GM21529 (cell line): ENCODE results near the gene SLC25A18.
"Not testable (repeated sequence)": the region's sequence is repeated elsewhere in the genome, so short reads cannot be mapped to it uniquely, and the experiment has no call there.

Experiments
- ATAC-seq: cut with Tn5 transposase; IDR thresholded peaks from one replicate; pipeline ENCODE4 v1.9.1; 2021; ENCODE audit not compliant: unreplicated experiment

The SLC25A18 gene, protein sequence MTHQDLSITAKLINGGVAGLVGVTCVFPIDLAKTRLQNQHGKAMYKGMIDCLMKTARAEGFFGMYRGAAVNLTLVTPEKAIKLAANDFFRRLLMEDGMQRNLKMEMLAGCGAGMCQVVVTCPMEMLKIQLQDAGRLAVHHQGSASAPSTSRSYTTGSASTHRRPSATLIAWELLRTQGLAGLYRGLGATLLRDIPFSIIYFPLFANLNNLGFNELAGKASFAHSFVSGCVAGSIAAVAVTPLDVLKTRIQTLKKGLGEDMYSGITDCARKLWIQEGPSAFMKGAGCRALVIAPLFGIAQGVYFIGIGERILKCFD

DNA sequence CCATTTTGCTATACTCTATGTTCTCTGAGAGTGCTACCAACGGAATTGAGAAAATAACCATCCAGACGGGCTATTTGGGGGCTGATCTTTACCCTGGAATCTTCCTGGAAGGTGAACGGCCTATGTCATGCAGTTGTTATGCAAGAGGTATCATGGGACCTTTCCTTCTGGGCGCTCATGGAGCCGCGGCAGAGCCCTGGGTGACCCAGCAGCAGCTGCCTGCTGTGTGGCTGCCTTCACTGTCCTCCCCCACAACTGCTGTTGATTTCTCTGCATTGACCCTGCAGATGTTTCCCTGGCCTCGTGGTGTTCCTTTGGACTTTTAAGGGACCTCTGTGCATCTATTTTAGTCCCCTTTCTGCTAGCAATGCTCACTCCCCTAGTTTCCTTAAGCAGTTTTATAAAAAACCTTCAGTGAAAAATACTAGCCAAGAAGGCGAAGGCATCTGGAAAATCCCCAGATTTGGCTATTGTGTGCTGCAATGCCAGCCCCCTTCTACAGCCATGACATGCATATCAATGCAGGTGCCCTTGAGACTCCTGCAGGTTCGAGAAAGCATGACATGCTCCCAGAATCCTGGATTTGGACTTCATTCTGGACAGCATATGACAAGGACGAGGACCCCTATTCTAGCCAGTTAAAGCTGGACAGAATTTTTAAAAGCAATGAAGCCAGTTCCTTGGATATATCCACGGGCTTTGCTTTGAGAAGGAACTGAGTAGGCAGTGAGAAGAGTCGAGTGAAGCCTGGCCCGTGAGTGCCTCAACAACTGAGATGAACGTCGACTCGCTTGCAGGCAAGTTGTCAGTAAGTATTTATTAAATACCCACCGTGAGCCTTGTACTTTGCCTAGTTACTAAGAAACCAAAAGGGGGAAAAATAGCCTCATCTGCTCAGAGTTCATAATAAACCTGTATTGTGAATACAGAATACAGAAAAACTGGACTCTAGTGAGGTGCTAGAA is at the start of gene SLC25A18:
Gene SLC25A18 (plus strand): TSS at position 593 of the 965 bp plus-strand sequence. CDS start 16,447 bp downstream, outside the sequence.
- no peak for ATAC-seq

DNA sequence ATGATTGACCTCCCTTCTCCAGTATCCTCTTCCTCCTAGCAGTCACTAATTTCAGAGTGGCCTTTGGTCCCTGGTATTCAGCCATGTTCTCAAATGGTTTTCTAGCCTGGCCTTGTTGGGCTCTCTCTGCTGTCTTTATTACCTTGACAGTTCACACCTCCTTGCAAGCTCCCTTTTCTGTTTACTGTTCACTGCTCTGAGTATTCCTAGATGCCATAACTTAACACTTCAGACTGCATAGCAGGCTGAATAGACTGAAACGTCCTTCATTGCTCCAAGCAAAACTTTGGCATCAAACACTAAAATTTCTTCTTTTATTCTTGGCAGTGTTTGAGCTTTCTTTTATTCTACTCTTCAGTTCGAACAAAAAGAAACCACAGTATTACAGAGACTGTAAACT is 49.7 kb upstream of the SLC25A18 start:
- no peak for ATAC-seq

DNA sequence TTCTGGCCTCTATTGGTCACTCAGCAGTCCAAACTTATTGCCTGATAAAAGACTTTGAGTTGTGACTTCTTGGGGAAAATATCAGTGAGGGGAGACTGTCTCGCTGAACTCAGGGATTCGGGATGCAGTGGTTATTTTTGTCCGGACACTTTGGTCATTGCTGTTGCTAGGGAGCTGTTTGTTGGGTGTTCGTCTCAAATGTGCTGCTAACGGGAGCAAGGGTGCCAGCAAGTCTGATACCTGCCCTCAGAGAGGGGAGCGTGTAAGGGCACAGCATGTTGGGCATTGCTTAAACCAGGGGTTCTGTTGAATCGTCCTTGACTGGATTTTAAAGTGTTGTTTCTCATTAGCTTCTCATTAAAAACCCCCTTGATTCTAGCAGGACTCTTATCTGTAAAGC is 49.2 kb upstream of the SLC25A18 start:
- no peak for ATAC-seq

DNA sequence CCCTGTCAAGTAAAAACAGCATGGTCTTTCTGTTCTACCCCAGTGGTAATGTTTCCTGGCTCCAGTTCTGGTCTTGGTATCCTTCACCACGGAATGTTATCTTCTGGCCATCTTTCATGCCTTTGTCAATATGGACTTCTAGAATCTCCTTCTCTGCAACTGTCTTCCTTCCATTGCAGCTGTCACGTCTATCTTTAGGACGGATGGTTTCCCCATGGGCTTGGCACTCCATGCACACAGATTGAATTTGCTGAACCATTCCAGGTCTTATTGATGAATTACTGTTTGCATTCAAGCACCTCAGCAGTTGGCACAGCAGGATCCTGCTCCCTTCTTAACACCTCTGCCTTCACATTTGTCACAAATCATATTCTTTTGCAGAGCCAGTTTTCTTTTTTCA is 44.9 kb upstream of the SLC25A18 start:
- no peak for ATAC-seq

DNA sequence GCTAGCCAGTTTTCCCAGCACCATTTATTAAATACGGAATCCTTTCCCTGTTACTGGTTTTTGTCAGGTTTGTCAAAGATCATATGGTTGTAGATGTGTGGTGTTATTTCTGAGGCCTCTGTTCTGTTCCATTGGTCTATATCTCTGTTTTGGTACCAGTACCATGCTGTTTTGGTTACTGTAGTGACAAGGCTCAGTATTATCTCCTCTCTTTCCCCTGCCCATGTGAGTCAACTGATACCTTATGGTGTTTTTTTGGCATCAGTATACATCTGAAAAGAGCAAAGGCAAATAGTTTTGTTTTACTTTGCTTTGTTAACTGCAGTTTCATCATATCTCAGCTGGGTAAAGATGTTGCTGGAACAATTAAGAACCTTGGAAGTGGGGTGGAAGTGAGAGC is 41.3 kb upstream of the SLC25A18 start:
- not testable (repeated sequence) for ATAC-seq

DNA sequence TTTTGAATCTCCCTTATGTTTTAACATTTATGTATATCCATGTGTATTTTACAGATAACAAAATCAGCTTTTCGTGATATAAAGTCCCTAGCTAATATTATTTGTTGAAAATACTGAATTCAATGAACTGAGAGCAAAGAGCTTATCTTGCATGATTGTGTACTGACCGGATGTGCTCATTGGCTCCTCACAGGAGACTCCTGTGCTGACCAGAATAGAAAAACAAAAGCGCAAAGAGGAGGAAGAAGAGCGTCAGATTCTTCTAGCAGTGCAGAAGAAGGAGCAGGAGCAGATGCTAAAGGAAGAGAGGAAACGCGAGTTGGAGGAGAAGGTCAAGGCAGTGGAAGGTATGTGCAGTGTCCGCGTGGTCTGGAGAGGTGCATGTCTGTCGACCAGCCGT is 39.4 kb upstream of the SLC25A18 start:
- no peak for ATAC-seq

DNA sequence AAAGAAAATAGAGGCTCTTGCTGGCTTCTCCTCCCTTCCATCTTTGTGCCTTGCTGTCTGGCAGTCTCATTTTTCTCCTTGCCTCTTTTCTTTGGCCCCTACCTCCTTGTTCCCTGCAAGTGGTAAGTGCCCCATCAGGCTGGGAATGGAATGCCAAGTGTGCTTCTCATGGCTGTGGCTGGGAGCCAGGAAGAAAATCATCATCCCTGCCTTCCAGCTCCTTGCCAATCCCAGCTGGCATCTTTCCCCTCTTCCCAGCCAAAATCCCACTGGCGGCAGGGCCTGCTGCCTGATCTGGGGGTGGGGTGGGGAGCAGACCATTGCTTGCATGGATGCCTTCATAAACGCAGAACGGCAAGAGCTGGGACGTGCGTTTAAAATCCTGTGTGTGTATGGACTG is 27.0 kb upstream of the SLC25A18 start:
- ATAC-seq = no peak

DNA sequence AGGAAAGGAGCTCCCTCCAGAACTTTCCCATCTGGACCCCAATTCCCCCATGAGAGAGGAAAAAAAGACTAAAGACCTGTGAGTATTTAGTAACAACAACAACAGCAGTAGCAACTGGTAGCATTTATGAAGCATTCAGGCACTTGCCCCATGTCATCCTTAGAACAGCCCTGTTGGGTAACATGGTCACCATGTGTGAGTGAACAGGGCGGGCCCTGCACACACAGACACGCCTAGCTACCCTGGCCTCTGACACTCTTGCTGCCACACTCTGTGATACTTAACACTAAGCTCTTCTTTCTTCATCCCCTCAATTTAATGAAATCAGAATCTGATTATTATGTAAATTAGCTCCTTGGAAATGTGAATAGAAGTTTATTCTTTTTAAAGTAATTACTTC is 26.1 kb upstream of the SLC25A18 start:
- ATAC-seq = no peak

DNA sequence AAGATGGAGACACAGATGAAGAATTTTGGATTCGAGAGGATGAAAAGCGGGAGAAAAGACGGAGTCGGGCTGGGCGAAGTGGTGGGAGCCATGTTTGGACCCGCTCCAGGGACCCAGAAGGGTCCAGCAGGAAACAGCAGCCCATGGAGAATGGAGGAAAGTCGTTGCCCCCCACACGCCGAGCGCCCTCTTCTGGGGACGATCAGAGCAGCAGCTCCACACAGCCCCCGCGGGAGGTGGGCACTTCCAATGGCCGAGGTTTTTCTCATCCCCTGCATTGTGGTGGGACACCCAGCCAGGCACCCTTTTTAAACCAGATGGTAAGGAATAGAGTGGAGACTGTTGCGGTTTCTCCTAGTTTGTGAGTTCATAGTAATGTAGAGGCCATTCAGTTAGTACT is 22.8 kb upstream of the SLC25A18 start:
- ATAC-seq = no peak

DNA sequence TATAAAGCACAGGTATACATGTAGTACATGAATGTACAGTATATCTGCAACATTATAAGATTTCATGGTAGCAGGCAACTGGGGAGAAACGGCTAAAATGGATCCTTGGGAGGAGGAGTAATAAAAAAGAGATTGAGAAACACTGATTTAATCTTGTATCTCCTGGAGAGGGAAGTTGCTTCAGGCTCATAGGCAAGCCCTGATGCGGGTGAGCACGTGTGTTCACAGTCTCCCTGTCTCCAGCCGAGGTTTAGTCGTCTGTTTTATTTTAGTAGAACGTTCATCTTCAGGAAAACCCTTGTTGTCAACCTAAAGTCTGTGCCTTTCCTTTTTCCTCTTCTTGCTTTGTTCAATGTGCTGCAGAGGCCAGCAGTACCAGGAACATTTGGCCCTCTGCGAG is 21.8 kb upstream of the SLC25A18 start:
- no peak for ATAC-seq

DNA sequence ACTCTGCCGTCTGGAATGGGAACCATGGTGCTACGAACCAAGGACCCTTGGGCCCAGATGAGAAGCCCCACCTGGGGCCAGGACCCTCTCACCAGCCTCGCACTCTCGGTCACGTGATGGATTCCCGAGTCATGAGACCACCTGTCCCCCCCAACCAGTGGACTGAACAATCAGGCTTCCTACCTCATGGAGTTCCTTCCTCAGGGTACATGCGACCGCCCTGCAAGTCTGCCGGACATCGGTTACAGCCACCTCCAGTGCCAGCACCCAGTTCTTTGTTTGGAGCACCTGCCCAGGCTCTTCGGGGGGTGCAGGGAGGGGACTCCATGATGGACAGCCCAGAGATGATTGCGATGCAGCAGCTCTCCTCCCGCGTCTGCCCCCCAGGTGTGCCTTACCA is 20.8 kb upstream of the SLC25A18 start:
- no peak for ATAC-seq

DNA sequence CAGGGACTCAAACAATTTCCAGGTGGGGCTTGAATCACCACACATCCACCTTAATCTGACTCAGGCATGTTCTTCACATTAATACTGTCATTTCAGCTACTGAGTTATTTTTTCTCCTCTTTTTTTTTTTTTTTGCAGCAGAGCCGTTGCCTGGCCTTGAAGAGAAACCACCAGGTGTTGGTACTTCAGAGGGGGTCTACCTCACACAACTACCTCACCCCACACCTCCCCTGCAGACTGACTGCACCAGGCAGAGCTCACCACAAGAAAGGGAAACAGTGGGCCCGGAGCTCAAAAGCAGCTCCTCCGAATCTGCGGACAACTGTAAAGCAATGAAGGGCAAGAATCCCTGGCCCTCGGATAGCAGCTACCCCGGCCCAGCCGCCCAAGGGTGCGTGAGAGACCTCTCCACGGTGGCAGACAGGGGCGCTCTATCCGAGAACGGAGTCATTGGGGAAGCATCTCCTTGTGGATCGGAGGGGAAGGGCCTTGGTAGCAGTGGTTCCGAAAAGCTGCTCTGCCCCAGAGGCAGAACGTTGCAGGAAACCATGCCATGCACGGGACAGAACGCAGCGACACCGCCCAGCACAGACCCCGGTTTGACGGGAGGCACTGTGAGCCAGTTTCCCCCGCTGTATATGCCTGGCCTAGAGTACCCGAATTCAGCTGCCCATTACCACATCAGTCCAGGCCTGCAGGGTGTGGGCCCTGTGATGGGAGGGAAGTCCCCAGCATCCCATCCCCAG is 15.1 kb upstream of the SLC25A18 start:
- ATAC-seq = no peak

DNA sequence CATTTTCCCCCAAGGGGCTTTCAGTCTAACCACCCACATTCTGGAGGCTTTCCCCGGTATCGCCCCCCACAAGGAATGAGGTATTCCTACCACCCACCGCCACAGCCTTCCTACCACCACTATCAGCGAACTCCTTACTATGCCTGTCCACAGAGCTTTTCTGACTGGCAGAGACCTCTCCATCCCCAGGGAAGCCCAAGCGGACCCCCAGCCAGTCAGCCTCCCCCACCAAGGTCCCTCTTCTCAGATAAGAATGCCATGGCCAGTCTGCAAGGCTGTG is 14.6 kb upstream of the SLC25A18 start:
- no peak for ATAC-seq

DNA sequence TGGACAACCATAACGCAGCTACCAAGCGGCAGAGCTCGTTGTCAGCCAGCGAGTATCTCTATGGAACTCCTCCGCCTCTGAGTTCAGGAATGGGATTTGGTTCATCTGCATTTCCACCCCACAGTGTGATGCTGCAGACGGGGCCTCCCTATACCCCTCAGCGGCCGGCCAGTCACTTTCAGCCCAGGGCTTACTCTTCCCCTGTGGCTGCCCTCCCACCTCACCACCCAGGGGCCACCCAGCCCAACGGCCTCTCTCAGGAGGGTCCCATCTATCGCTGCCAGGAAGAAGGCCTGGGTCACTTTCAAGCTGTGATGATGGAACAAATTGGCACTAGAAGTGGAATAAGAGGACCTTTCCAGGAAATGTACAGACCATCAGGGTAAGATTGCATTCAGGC is 14.1 kb upstream of the SLC25A18 start:
- no peak for ATAC-seq

DNA sequence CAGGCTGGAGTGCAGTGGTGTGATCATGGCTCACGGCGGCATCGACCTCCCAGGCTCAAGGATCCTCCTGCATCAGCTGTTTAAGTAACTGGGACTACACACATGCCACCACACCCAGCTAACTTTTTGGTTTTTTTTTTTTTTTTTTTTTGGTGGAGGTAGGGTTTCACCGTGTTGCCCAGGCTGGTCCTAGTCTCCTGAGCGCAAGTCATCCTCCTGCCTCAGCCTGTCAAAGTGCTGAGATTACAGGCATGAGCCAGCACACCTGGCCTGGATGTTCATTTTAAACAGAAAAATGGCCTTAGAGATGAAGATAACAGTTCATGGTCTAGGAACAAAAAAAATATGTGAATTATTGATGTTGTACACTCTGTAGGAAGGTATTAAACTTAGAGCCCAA is 13.6 kb upstream of the SLC25A18 start:
- ATAC-seq = no peak

DNA sequence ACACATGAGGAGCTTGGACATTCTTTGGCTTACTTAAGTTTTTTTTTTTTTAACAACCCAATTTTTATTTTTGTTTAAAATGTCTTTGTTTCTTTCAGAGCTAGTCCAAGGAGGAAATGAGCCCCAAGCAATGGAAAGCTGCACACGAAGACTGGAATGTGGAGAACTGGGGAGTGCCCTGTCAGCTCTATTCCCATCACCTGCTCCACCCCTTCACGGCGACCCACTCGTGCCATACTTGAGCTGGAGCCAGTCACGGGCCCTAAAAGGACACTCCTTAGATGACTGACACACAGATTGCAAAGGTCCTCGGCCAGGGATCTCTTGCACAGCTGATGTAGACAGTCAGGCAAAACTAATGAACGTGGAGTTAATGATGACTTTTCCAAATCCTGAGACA is 10.6 kb upstream of the SLC25A18 start:
- no peak for ATAC-seq

DNA sequence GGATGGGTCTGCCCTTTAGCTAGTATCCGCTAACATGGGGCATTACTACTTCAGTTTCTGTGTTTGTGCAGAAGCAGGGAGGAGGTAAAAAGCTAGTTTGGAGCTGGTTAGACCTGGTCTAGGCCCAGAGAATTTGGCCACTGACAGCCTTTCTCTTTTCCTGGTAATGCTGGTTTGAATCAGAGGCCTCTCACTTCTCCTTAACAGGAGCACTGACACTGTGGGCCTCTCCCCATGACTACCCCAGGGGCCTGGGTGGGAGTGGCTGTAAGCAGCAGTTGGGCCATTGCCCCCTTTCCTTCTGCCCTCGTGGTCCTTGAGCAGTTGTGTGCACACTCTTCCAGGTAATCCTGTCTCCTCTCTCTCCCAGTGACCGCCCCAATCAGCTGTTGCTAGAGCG is 8.5 kb upstream of the SLC25A18 start:
- ATAC-seq = no peak

DNA sequence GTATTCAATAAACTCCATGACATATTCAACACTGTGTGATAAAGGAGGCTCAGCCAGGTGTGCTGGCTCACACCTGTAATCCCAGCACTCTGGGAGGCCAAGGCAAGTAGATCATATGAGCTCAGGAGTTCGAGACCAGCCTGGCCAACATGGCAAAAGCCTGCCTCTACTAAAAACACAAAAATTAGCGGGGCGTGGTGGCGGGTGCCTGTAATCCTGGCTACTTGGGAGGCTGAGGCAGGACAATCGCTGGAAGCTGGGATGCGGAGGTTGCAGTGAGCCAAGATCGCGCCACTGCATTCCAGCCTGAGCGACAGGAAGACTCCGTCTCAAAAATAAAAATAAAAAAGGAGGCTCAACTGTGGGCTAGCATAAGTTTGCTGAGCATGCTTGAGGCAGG is 4.1 kb upstream of the SLC25A18 start:
- ATAC-seq = no peak

DNA sequence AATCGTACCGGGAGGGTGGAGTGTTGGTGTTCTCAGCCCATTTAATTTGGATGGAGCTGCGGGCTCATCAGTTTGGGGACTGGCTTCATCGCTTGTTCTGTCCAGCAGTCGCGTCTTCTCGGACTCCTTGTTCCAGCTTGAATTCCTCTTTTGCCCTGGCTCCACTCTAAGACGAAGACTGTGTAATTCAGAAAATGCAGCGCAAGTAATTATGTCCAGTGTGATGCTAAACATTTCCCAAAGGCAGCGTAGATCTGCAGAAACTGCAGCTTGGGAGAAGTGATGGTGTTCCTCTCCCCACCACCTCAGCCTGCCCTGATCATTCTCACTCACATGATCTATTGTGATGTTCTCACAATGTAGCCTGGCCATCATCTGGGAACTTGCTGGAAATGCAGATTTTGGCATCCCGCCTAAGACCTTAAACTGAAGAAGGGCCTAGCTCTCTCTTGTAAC is 666 bp downstream of the SLC25A18 start:
- no peak for ATAC-seq

DNA sequence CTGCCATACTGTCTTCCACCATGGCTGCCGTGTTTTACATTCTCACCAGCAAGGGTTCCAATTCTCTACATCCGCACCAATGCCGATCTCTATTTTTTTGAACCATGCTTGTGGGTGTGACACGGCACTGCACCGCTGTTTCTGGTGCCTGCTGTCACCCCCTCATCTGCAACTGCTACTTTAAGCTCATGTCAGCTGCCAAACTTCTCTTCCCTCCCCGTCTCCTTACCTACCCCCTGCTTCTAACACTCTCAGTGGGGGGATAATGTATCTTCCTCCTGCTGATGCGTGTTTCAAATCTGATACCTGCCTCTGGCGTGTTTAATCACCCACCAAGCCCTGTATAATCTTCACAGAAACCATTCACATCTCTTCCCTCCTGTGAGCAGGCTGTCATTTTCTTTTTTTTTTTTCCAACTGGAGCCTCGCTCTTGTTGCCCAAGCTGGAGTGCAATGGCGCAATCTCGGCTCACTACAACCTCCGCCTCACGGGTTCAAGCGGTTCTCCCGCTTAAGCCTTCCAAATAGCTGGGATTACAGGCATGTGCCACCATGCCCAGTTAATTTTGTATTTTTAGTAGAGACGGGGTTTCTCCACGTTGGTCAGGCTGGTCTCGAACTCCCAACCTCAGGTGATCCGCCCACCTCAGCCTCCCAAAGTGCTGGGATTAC is 2.9 kb downstream of the SLC25A18 start:
- ATAC-seq = not testable (repeated sequence)

DNA sequence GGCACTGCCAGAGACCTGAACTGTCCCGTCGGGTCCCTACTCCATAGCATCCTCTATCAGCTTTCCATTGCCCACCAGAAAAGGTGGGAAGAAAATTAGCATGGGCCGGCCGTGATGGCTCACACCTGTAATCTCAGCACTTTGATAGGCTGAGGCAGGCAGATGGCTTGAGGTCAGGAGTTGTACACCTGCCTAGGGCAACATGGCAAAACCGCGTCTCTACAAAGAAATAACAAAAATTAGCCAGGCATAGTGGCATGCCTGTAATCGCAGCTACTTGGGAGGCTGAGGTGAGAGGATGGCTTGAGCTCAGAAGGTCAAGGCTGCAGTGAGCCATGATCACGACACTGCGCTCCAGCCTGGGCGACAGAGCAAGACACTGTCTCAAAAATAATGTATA is 3.5 kb downstream of the SLC25A18 start:
- no peak for ATAC-seq
